DOHH2 (cell line): ENCODE results near the gene PMAIP1.

Source experiments
- H3F3A ChIP-seq: fragments of 200-600 bp; sonication (generic), shearing (Covaris generic); 2 replicates; pipeline ENCODE4 v1.6.0; 2016; ENCODE audit warnings: antibody characterized with exemption, mild to moderate bottlenecking; ENCODE audit not compliant: control insufficient read depth, insufficient read depth
- H3K27ac ChIP-seq: fragments of 200-600 bp; sonication (generic); 2 replicates; pipeline ENCODE4 v1.5.1; 2014; ENCODE audit warnings: low read depth, mild to moderate bottlenecking, low read length, moderate library complexity
- H3K27me3 ChIP-seq: fragments of 200-600 bp; sonication (generic); 2 replicates; pipeline ENCODE4 v1.6.1; 2014; ENCODE audit warnings: mild to moderate bottlenecking, low read length, mixed read lengths; ENCODE audit not compliant: control insufficient read depth
- H3K36me3 ChIP-seq: fragments of 200-600 bp; sonication (generic); 2 replicates; pipeline ENCODE4 v1.6.1; 2014; ENCODE audit warnings: mild to moderate bottlenecking, low read length, moderate library complexity, mixed read lengths; ENCODE audit not compliant: control insufficient read depth
- H3K4me1 ChIP-seq: fragments of 200-600 bp; sonication (generic); 2 replicates; pipeline ENCODE4 v1.6.1; 2014; ENCODE audit warnings: mild to moderate bottlenecking, low read length, mixed read lengths; ENCODE audit not compliant: control insufficient read depth
- H3K4me2 ChIP-seq: fragments of 200-600 bp; sonication (generic); 2 replicates; pipeline ENCODE4 v1.6.0; 2014; ENCODE audit warnings: mild to moderate bottlenecking, low read length, moderate library complexity
- H3K4me3 ChIP-seq: fragments of 200-600 bp; sonication (generic); 2 replicates; pipeline ENCODE4 v1.5.1; 2014; ENCODE audit warnings: mild to moderate bottlenecking, low read length, mixed read lengths
- H3K79me2 ChIP-seq: fragments of 200-600 bp; sonication (generic); 2 replicates; pipeline ENCODE4 v1.6.1; 2014; ENCODE audit warnings: mild to moderate bottlenecking, low read length, mixed read lengths; ENCODE audit not compliant: control insufficient read depth
- H3K9me2 ChIP-seq: fragments of 200-600 bp; sonication (generic); replicated peaks from 2 replicates; pipeline ENCODE4 v1.6.1; 2014; ENCODE audit warnings: mild to moderate bottlenecking, low read length, mixed read lengths; ENCODE audit not compliant: control insufficient read depth
- H3K9me3 ChIP-seq: fragments of 200-600 bp; sonication (generic); 2 replicates; pipeline ENCODE4 v1.6.1; 2014; ENCODE audit warnings: antibody characterized with exemption, low read length, mixed read lengths; ENCODE audit not compliant: control insufficient read depth, insufficient read depth
- H4K20me1 ChIP-seq: fragments of 200-600 bp; sonication (generic); 2 replicates; pipeline ENCODE4 v1.6.0; 2014; ENCODE audit warnings: low read depth, mild to moderate bottlenecking, antibody characterized with exemption, low read length, moderate library complexity; ENCODE audit not compliant: control insufficient read depth, insufficient read depth
- CTCF ChIP-seq: fragments of 200-600 bp; sonication (generic); IDR thresholded peaks from one replicate; pipeline ENCODE4 v1.5.1; 2014; ENCODE audit warnings: antibody characterized with exemption, mild to moderate bottlenecking, low read depth, low read length; ENCODE audit not compliant: poor library complexity, severe bottlenecking
- EZH2phosphoT487 ChIP-seq: fragments of 200-600 bp; sonication (generic); IDR thresholded peaks from 2 replicates; pipeline ENCODE4 v1.6.1; 2017; ENCODE audit warnings: borderline replicate concordance, mild to moderate bottlenecking, antibody characterized with exemption, low read length, moderate library complexity, mixed read lengths

Gene PMAIP1

DNA sequence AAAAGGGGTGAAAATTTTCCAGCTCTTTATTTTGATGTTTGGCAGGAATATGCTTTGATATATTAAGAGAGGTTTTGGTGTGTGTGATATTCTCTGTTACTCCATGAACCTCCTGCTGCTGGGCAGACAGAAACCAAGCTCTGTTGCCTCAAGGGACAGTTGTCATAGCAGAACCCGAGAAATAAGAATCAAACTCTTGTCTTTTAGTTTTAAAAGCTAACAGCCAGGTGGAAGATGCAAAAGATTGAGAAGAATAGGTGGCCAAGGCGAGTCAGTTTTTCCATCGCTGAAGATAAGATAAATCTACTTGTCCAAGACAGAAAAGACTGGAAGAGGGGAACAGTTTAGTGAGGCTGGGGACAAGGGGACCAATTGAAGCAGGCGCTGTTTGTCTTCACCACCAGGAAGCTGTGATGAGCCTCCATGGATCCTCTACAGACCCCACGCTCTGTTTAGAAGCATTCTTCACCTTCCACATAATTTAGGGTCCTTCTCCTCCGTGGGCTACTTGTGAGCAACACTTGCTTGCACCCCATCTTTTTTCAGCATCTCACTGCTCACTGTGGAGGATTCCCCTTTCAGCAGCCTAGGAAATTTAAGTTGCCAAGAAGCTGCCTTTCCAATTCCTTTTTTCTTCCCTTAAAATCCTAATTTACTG, 23.9 kb downstream of the PMAIP1 start:
- Histone ChIP-seq H3K27me3 (no peaks in the 10 kb centered on the region), H3K4me1 (peaks cover 12% of the 10 kb centered on the region), H3K79me2 (no peaks in the 10 kb centered on the region), H3K36me3 (no peaks in the 10 kb centered on the region), H4K20me1 (no peaks in the 10 kb centered on the region), H3K9me3 (no peaks in the 10 kb centered on the region), H3K27ac (no peak overlapping the region), H3K4me3 (no peak overlapping the region), H3F3A (no peaks in the 10 kb centered on the region), H3K9me2 (no peaks in the 10 kb centered on the region), H3K4me2 (no peak overlapping the region)
- TF ChIP-seq CTCF (no peak), EZH2phosphoT487 (no peak)

- Histone ChIP-seq H3K4me3 (no peak overlapping the region), H3K9me3 (no peaks in the 10 kb centered on the region), H3K27ac (no peak overlapping the region), H3K9me2 (no peaks in the 10 kb centered on the region), H3K4me2 (no peak overlapping the region), H3K79me2 (no peaks in the 10 kb centered on the region), H3K27me3 (no peaks in the 10 kb centered on the region), H3K4me1 (peaks cover 6% of the 10 kb centered on the region; the same call in 1 of the 2 replicates), H3K36me3 (no peaks in the 10 kb centered on the region), H4K20me1 (no peaks in the 10 kb centered on the region), H3F3A (no peaks in the 10 kb centered on the region)
- TF ChIP-seq CTCF (no peak), EZH2phosphoT487 (no peak)
These were observed 26.3 kb downstream of the PMAIP1 start for GRCh38 chr18:59926131-59926530.

DNA sequence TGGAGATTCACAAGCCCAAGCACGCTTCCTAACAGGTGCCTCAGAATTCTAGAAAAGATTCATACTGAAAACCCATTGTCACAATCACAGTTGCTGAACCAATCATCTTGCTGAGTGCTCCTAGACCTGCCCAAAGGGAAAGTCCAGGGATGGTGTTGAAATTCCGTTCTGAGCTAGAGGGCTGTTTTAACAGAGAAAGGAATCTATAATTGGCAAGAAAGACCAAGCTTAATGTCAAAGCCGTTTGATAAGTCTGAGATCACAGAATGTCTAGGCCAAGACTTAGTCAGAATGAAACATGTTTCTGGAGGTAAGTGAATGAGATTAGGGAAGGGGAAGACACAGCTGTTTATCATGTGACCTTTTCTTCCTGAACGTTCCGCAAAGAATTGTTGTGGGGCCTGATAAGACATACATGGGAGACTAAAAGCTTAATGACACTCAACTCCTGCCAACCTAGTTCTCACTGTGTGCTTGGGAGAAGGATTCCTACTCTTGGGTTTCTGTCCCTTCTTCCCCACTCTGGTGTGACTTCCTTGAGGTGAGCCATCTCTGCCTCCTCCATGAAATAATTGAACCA, 27.5 kb downstream of the PMAIP1 start:
- no peaks in the 10 kb centered on the region for H3K27me3 ChIP-seq
- H3K79me2 ChIP-seq, result no peaks in the 10 kb centered on the region
- peaks cover 6% of the 10 kb centered on the region; the same call in 1 of the 2 replicates for H3K4me1 ChIP-seq
- no peak overlapping the region for H3K4me2 ChIP-seq
- no peaks in the 10 kb centered on the region for H3K36me3 ChIP-seq
- no peak overlapping the region for H3K4me3 ChIP-seq
- H4K20me1 ChIP-seq, result no peaks in the 10 kb centered on the region
- no peaks in the 10 kb centered on the region for H3K9me2 ChIP-seq
- TF ChIP-seq CTCF, result no peak
- TF ChIP-seq EZH2phosphoT487, result no peak
- H3K27ac ChIP-seq, result no peak overlapping the region
- H3K9me3 ChIP-seq, result no peaks in the 10 kb centered on the region
- no peaks in the 10 kb centered on the region for H3F3A ChIP-seq
